Prostate gland (tissue), 2 donors: ENCODE results near the gene NRM.

Experiments
- POLR2A ChIP-seq: fragments of 450-650 bp; IDR thresholded peaks from one replicate; pipeline ENCODE4 v1.6.1; 2016; ENCODE audit warnings: antibody characterized with exemption, mild to moderate bottlenecking
- TF ChIP-seq, protein P1 (sequence below), 4 experiments: fragments of 200-600 bp in 2 of 4; fragments of 450-650 bp in 2 of 4; sonication (generic) in 2 of 4; IDR thresholded peaks; 1 replicate in 3 of 4; 2 replicates in 1 of 4; pipeline ENCODE4 v1.5.1; 2016 to 2019; ENCODE audit warnings: antibody characterized with exemption in 4 of 4, mild to moderate bottlenecking in 2 of 4, moderate library complexity in 2 of 4

DNA sequence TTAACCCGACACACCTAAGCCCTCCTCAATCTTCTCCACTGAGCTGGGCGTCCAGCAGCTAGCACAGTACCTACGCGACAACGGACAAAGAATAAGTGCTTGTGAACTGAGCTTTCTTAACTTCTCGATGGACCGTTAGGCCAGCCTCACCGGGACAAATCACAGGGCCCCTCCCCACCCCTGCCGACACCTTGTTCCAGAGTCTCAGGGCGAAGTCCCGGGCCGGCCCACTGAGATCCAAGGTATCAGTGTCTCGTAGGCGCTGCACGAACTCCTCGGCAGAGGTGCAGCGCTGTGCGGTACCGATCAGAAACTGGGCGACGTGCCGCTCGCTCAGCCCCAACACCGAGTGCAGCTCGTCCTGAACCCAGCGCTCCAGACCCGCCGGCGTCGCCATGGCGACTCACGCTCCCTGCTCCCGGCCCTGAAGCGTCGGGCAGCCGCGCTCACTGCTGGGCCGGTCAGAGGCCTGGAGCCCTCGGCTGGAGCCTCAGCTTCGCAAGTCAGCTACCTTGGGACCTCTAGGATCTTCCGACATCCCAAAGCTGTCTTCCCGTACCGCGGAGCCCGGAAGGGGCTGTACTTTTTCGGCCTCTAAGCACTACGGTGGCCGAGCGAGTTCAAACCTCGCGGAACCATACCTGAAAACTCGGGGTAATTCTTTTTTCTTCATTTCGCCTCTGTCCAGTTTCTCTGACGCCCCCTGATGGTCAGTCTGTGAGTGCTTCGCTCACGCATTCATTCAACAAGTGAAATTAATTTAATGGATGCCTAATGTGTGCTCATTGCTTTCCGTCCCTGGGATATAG, 18.1 kb downstream of the NRM start, which contains the start of gene DHX16:
- TF ChIP-seq, protein P1, sequence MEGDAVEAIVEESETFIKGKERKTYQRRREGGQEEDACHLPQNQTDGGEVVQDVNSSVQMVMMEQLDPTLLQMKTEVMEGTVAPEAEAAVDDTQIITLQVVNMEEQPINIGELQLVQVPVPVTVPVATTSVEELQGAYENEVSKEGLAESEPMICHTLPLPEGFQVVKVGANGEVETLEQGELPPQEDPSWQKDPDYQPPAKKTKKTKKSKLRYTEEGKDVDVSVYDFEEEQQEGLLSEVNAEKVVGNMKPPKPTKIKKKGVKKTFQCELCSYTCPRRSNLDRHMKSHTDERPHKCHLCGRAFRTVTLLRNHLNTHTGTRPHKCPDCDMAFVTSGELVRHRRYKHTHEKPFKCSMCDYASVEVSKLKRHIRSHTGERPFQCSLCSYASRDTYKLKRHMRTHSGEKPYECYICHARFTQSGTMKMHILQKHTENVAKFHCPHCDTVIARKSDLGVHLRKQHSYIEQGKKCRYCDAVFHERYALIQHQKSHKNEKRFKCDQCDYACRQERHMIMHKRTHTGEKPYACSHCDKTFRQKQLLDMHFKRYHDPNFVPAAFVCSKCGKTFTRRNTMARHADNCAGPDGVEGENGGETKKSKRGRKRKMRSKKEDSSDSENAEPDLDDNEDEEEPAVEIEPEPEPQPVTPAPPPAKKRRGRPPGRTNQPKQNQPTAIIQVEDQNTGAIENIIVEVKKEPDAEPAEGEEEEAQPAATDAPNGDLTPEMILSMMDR (IDR thresholded peaks at IDR 0.05) = peak; percentile 82 to 94 (median 92)
- TF ChIP-seq POLR2A = peak; percentile 40
